Breast epithelium (tissue), 4 donors: ENCODE data around the gene IQSEC3. TPM values are rescaled to one million over a fixed set of nuclear protein-coding genes. Genes with fewer than 3 reads are reported as not detected.

Source experiments
- DNase-seq, 2 donors: peaks; one replicate each; pipeline ENCODE4 v3.0.0-alpha.2; 2019; ENCODE audit warnings: low spot score in 2 of 2
- H3K27ac ChIP-seq, 2 donors: fragments of 200-600 bp; sonication (generic) in 1 of 2; one replicate each; pipeline ENCODE4 v1.5.1; 2016 to 2019; ENCODE audit warnings: mild to moderate bottlenecking in 1 of 2
- H3K27me3 ChIP-seq, 2 donors: fragments of 200-600 bp; sonication (generic) in 1 of 2; one replicate each; pipeline versions ENCODE4 v1.5.1 to v1.6.0; 2017 to 2019; ENCODE audit warnings: control low read depth in 1 of 2, mild to moderate bottlenecking in 1 of 2
- H3K36me3 ChIP-seq: fragments of 200-600 bp; one replicate; pipeline ENCODE4 v1.5.1; 2019
- H3K4me1 ChIP-seq, 2 donors: fragments of 200-600 bp; sonication (generic); one replicate each; pipeline ENCODE4 v1.5.1; 2016 to 2019; ENCODE audit warnings: control low read depth in 1 of 2
- H3K4me3 ChIP-seq, 3 donors: fragments of 200-600 bp; sonication (generic); 1 replicate in 2 of 3; 2 replicates in 1 of 3; pipeline ENCODE4 v1.5.1; 2016 to 2019; ENCODE audit warnings: mild to moderate bottlenecking in 3 of 3, moderate library complexity in 2 of 3
- H3K9me3 ChIP-seq, 2 donors: fragments of 200-600 bp; sonication (generic) in 1 of 2; one replicate each; pipeline ENCODE4 v1.5.1; 2016 to 2019; ENCODE audit warnings: control low read depth in 1 of 2
- CTCF ChIP-seq, 3 donors: fragments of 450-650 bp; IDR thresholded peaks; one replicate each; pipeline ENCODE4 v1.5.1; 2016 to 2017; ENCODE audit warnings: antibody characterized with exemption in 3 of 3, mild to moderate bottlenecking in 3 of 3, moderate library complexity in 3 of 3
- POLR2A ChIP-seq: fragments of 450-650 bp; IDR thresholded peaks from one replicate; pipeline ENCODE4 v1.6.1; 2016; ENCODE audit warnings: antibody characterized with exemption, mild to moderate bottlenecking, moderate library complexity
- POLR2AphosphoS5 ChIP-seq, 3 donors: sonication (generic); formaldehyde crosslinking; IDR thresholded peaks; one replicate each; pipeline ENCODE4 v1.6.1; 2017; ENCODE audit warnings: antibody characterized with exemption in 3 of 3
- intact Hi-C: fragments of 100-400 bp; cut with DNase I; formaldehyde crosslinking; loops from one replicate; pipeline ENCODE4 v1.15.1; 2023; ENCODE audit warnings: low total_unique reads
- total RNA-seq, 3 donors: library from RNA; depleted of rRNA; stranded (reverse); fragments of >200 nt; gene quantifications; one replicate each; pipeline ENCODE4 v1.1.0, GENCODE V29; 2016

IQSEC3 gene
- total RNA-seq, 3 donors from 2014 or later, result 0.64 to 0.98 (median 0.73) TPM

GRCh38 chr12:113347-113746 is 46.8 kb downstream of the IQSEC3 start:
- Histone ChIP-seq H3K27ac (no peak overlapping the region), H3K4me1 (no peaks in the 10 kb centered on the region), H3K9me3 (no peaks in the 10 kb centered on the region), H3K27me3 (peaks cover 0 to 9% of the 10 kb centered on the region in 2 donors), H3K36me3 (no peaks in the 10 kb centered on the region), H3K4me3 (no peak overlapping the region)
- DNase-seq, result no peak
- TF ChIP-seq POLR2AphosphoS5 (IDR thresholded peaks at IDR 0.05) (no peak), CTCF (IDR thresholded peaks at IDR 0.05) (no peak), POLR2A (no peak)
- intact Hi-C loops, result no loop called here

- no peak for TF ChIP-seq POLR2AphosphoS5 (IDR thresholded peaks at IDR 0.05)
- no peak for TF ChIP-seq POLR2A
- no peak for TF ChIP-seq CTCF (IDR thresholded peaks at IDR 0.05)
- Histone ChIP-seq H3K36me3 (no peaks in the 10 kb centered on the region), H3K4me3 (no peak overlapping the region), H3K27me3 (peaks cover 0 to 9% of the 10 kb centered on the region in 2 donors), H3K4me1 (no peaks in the 10 kb centered on the region), H3K9me3 (no peaks in the 10 kb centered on the region), H3K27ac (no peak overlapping the region)
- DNase-seq, result no peak
- intact Hi-C loops, result no loop called here
Measured at GRCh38 chr12:114626-115211, 48.2 kb downstream of the IQSEC3 start.

GRCh38 chr12:115518-115917 is 49.0 kb downstream of the IQSEC3 start:
- intact Hi-C loops, result no loop called here
- peaks cover 0 to 9% of the 10 kb centered on the region in 2 donors for H3K27me3 ChIP-seq
- H3K9me3 ChIP-seq, result no peaks in the 10 kb centered on the region
- no peaks in the 10 kb centered on the region for H3K36me3 ChIP-seq
- H3K27ac ChIP-seq, result no peak overlapping the region
- TF ChIP-seq CTCF (IDR thresholded peaks at IDR 0.05) (no peak), POLR2A (no peak), POLR2AphosphoS5 (IDR thresholded peaks at IDR 0.05) (no peak)
- no peaks in the 10 kb centered on the region for H3K4me1 ChIP-seq
- no peak for DNase-seq
- H3K4me3 ChIP-seq, result no peak overlapping the region

- Histone ChIP-seq H3K4me3 (no peak overlapping the region), H3K9me3 (no peaks in the 10 kb centered on the region), H3K27ac (no peak overlapping the region), H3K27me3 (peaks cover 0 to 9% of the 10 kb centered on the region in 2 donors), H3K4me1 (no peaks in the 10 kb centered on the region), H3K36me3 (no peaks in the 10 kb centered on the region)
- TF ChIP-seq CTCF (IDR thresholded peaks at IDR 0.05), result no peak
- TF ChIP-seq POLR2A, result no peak
- TF ChIP-seq POLR2AphosphoS5 (IDR thresholded peaks at IDR 0.05), result no peak
- DNase-seq, result no peak
- intact Hi-C loops, result no loop called here
Measured at GRCh38 chr12:115960-116915, 49.7 kb downstream of the IQSEC3 start.

- no peaks in the 10 kb centered on the region for H3K9me3 ChIP-seq
- no peak overlapping the region for H3K27ac ChIP-seq
- DNase-seq, result no peak
- intact Hi-C loops, result no loop called here
- no peak overlapping the region for H3K4me3 ChIP-seq
- H3K4me1 ChIP-seq, result no peaks in the 10 kb centered on the region
- no peaks in the 10 kb centered on the region for H3K36me3 ChIP-seq
- TF ChIP-seq POLR2A, result no peak
- TF ChIP-seq POLR2AphosphoS5 (IDR thresholded peaks at IDR 0.05), result no peak
- TF ChIP-seq CTCF (IDR thresholded peaks at IDR 0.05), result no peak
- peaks cover 0 to 9% of the 10 kb centered on the region in 2 donors for H3K27me3 ChIP-seq
Measured at GRCh38 chr12:117311-117710, 50.7 kb downstream of the IQSEC3 start.
